Mesenteric fat pad (tissue), 1 donor: ENCODE results near the gene PAIP1. TPM values are rescaled to one million over a fixed set of nuclear protein-coding genes. Genes with fewer than 3 reads are reported as not detected.
"Not testable (repeated sequence)": the region's sequence is repeated elsewhere in the genome, so short reads cannot be mapped to it uniquely, and the experiment has no call there.

Source experiments
- DNase-seq: peaks from one replicate; pipeline ENCODE4 v3.0.0-alpha.2; 2020; ENCODE audit warnings: low spot score
- long read RNA-seq: library from polyadenylated mRNA; unstranded; transcript quantifications from one replicate; pipeline ENCODE4 v2.0.0, GENCODE V29; 2020
- total RNA-seq: library from RNA; stranded (reverse); fragmentation: NEBNext Ultra II Directional; extraction: Animal tissue kit (Norgen Biotek cat#: 25700); gene quantifications from one replicate; pipeline ENCODE4 v1.2.1, GENCODE V29; 2021
- donor health status: DM: yes; HTN: yes; CAD: no.

Gene PAIP1, protein sequence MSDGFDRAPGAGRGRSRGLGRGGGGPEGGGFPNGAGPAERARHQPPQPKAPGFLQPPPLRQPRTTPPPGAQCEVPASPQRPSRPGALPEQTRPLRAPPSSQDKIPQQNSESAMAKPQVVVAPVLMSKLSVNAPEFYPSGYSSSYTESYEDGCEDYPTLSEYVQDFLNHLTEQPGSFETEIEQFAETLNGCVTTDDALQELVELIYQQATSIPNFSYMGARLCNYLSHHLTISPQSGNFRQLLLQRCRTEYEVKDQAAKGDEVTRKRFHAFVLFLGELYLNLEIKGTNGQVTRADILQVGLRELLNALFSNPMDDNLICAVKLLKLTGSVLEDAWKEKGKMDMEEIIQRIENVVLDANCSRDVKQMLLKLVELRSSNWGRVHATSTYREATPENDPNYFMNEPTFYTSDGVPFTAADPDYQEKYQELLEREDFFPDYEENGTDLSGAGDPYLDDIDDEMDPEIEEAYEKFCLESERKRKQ
- 89.0 TPM for total RNA-seq
- long read RNA-seq, transcript PAIP1-203 (11 exons, 1,734 nt): major isoform, 168 of 270 reads
- long read RNA-seq, transcript PAIP1-201 (11 exons, 2,782 nt): minor isoform, 67 of 270 reads
- long read RNA-seq, partial matches to known transcripts: 13 of 270 reads
- long read RNA-seq, other reads (novel, unspliced or antisense): 19 of 270 reads

DNA sequence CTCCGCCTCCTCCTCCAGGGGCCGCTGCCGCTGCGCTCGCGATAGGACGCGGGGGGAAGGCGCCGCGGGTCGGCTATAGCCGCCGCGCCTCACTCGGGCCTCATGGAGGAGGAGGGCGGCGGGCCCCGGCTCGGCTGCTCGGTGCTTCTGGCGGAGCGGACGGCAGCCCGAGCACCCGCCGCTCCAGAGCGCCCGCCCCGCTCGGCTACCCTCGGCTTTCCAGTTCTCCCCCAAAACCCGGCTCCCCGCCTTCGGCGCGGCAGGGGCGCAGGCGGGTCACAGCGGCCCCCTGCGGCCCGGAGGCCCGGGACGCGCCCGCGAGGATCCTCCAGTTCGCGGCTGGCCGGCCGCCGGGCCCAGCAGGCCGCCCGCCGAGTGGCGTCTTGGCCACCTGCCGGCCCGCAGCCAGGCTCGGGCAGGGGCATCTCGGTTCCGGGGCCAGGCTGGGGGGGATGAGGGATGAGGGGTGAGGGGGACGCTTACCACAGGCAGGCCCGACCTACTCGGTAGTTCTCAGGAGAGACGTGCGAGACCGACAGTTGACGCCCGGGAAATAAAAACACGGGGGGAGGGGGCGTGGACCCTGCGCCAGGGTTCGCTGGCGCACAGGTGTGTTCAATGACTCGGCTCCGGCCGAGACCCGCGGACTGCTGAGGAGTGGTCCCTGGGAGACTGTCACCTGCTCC is at the start of gene PAIP1:
Gene PAIP1, minus strand, starts transcription at position 221 of the 686 bp plus-strand sequence. CDS start 231 bp downstream, outside the sequence.
- DNase-seq: peak; percentile 94

DNA sequence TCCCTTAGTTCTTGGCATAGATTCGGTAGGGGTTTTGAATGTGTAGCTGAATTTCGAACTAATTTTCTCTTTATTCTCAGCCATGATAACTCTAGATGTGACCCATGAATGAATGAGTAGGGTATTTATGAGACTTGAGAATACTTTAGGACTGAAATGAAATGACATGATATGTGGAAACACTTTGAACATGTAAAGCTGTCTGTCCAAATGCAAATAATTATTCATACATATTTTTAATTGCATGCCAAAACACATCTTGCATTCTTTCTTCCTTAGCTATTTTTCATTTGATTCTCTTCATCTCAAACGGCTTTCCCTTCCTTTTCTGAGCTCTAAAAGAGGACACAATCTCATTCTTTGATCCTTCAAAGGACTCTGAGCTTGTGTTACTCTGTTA is 49.5 kb upstream of the PAIP1 start:
- no peak for DNase-seq

DNA sequence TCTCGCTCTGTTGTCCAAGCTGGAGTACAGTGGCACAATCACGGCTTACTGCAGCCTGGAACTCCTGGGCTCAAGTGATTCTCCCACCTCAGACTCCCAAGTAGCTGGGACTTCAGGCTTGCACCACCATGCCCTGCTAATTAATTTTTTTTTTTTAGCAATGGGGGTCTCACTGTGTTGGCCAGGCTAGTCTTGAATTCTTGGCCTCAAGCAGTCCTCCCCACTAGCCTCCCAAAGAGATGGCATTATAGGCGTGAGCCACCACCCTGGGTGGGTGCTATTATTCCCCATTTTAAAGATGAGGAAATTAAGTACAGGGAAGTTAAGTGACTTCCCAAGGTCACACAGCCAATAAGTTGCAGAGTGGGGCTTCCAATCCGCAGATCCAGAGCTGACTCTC is 47.8 kb upstream of the PAIP1 start:
- DNase-seq: no peak

DNA sequence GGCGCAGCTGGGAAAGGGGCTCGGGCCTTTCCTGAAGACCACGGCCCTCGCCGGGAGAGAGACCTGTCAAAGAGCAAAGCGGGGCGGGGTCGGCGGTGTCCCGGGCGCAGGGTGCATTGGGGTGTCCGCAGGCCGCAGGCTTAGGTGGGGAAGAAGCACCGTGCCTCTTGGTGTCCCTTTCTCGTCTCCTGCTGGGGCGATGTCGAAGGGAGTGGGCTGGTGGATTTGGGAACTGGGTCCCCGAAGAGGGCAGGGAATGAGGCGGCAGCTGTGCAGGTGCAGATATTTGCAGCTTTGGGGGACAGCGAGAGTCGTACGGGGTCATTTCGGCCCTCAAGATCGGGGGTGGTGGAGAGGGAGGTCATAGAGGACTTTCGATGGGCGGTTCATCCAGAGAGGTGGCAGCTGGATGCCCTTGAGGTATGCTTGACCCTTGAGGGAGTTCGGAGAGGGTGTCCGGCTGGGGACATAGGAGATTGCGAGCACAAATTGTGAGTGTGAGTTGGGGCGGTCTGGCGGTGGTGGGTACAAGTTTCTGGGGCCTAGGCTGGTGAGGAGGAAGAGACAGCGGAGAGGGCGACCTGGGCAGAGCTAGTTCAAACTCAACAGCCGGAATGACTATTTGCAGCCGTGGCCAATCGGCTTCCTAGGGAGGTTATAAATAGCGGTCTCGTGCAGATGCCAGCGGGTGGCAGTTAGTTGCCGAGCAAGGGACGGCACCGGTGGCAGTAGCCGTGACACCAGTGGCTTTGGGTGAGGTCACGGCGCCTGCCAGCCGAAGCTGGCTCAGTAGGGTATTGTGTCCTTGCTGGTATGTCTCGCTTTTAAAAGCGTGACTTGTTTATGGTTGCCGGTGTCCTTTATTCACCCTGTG is 46.7 kb upstream of the PAIP1 start:
- DNase-seq: no peak

DNA sequence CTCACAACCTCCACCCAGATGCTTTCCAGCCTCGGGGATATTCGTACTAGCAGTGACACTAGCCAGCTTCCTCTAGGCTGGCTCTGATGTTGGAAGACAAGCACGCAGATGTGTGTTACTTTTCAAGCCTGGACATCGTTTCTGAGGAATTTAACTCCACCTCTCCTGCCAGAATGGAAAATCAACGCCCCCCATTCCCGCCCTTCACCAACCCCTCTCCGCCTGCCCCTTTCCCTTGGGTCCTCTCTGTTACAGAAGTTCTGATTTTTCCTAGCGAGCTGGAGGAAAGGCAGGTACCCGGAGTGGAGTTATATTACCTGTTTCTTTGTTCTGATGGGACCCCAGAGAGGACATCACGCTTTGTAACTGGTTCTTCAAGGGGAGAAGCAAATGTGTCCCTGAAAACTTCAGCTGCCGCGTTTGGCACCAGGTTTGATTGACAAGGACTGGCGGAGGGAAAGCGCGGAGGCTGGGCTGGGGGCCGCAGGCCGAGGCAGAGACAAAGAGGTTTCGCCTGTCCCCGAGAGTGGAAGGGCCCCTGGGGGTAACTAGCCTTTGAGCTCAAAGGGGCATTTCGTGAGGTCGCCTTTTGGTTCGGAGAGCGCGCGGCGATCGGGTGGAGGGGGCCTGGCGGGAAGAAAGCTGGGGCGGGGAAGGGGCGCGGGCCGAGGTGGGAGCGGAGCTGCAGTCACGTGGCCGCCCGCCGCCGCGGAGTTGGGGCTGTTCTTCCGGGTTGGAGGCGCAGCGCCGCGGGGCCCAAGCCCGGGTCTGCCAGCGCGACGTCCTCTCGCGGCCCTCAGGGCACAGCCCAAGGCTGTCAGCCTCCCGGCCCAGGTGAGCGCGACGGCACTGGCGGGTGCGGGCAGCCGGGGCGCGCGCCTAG is 45.8 kb upstream of the PAIP1 start, which contains the start of gene NNT:
Gene NNT, plus strand, starts transcription at position 720 of the 883 bp plus-strand sequence. CDS start 6,016 bp downstream, outside the sequence.
- peak; percentile 93 for DNase-seq

DNA sequence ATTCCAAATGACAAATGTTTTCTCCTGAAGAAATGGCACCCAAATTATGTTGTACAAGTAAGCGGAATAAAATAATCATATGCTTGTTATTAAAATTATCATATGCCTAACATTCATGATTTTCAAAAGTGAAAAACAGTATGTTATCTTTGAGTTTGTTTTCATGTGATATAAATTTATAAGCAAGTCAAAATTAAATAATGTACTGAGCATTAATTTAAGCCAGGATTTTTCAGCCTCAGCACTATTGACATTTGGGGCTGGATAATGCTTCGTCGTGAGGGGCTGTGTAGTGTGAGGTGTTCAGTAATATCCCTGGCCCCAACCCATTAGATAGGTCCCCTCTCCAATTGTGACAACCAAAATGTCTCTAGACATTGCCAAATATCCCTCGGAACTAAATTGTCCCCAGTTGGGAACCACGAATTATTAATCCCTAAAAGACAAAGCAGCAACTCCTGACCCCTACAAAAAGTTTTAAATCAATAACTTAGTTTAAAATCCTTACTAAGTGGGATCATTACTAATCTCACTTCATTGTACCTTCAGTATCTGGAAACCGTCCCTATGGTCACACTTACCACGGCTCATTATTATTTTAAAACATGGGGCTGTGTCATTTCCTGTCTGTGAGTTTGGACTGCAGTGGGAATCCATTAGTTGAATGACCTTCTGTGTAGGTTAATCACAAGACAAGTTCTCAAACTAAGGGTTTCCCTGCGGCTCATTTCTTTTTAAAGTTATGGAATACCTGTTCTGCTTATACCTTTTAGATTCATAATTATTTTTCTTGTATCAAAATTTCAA is 44.8 kb upstream of the PAIP1 start:
- DNase-seq: no peak

DNA sequence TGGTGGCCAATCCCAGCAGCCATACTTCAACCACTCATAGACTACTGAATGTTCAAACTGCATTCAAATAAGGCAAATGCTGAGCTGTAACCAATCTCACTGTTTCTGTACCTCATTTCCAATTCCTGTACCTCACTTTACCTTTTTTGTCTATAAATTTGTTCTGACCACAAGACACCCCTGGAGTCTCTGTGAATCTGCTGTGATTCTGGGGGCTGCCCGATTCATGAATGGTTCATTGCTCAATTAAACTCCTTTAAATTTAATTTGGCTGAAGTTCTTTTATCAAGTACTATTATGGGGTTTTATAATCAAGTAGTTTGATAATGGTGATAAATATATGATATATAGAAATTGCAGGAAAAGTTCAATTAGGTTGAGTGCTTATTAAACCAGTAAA is 42.0 kb upstream of the PAIP1 start:
- DNase-seq: not testable (repeated sequence)

DNA sequence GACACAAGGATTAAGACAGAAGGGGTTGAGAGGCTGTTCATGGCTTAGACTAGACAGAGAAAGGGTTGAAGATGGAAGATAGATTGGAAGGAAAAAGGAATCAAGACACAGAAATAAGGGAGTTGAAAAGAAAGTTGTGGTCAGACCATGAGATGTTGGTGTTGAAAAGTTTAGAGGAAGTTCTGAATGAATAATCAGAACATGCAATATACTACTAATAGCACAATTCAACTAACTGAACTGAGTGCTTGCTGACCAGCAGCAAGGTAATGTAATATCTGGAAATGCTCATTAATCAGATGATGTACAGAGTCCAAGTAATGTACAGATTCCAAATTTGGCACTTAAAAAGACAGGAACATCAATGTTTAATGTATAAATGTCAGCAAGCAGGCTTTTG is 35.5 kb upstream of the PAIP1 start:
- no peak for DNase-seq

DNA sequence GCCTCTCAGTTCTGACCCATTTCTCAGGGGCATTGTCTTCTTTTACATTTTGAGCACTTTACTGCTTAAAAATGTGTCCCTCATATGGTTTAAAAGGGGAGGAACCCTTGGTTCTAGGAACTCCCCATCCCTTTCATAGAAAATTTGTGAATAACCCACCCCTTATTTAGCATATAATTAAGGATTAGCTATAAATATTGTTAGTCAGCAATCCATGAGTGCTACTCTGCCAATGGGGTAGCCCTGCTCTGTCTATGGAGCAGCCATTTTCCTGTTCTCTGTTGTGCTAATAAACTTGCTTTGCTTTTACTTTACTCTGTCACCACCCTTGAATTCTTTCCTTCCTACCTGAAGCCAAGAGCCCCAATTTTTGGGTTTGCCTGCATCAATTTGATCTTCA is 33.8 kb upstream of the PAIP1 start:
- DNase-seq: no peak

DNA sequence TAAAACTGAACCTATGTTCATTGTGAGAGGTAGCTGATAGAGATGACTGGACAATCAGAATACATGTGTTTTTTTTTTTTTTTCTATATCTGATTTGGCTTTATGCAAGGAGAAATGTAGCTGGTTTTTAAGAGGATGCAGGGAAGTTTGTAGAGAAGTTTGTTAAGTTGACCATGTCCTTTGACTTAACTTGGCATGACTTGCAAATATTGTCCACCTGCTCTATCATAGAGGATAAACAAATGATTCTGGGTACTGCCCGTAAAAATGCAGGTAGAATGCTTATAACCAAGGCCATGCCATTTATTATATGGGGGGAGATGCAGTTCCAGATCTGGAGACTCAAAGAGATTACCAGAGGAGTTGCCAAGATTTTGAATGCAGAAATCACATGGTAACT is 32.4 kb upstream of the PAIP1 start:
- DNase-seq: no peak

DNA sequence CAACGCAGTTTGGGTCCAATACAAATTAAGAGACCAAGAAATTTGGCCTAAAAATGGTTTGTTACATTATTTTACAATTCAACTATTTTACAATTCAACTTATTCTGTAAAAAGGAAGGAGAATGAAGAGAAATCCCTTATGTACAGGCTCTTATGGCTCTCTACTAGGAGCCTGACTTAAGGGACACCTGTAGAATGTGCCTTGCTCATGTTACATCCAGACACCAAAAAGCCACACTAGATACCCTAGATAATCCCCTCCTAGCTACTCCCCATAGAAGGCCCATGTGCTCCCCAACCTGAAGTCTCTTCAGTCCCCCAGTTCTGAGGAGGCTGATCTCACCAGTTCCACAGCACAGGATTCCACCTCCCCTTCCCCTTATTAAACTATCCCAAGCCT is 32.0 kb upstream of the PAIP1 start:
- DNase-seq: no peak

DNA sequence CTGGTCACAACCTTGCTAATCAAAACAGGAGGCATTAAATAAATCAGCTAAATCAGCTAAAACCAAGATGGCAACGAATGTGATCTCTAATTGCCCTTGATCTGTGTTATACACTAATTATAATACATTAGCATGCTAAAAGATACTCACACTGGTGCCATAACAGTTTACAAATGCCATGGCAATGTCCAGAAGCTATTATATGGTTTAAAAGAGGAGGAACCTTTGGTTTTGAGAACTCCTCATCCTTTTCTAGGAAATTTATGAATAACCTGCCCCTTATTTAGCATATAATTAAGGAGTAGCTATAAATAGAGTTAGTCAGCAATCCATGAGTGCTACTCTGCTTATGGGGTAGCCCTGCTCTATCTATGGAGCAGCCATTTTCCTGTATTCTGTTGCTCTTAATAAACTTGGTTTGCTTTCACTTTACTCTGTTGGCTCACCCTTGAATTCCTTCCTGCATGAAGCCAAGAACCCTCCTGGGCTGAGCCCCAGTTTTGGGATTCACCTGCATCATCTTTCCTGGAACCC is 27.4 kb upstream of the PAIP1 start:
- no peak for DNase-seq

DNA sequence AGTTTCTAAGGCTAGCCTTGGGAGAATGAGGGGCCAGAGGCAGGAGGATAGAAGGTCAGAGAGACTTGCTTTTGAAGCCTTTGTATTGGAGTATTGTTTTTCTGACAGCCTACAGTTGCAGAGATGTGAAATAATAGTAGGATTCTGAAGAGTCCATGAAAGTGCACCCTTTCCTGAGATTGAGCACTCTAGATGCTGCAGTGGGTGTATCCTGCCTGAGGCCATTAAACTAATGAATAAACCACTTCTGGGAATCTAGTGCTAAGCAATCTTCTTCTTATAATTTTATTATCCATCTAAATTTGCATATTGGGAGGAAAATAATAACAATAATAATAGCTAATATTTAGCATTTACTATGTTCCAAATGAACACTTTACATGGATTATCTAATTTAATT is 26.8 kb upstream of the PAIP1 start:
- DNase-seq: no peak

DNA sequence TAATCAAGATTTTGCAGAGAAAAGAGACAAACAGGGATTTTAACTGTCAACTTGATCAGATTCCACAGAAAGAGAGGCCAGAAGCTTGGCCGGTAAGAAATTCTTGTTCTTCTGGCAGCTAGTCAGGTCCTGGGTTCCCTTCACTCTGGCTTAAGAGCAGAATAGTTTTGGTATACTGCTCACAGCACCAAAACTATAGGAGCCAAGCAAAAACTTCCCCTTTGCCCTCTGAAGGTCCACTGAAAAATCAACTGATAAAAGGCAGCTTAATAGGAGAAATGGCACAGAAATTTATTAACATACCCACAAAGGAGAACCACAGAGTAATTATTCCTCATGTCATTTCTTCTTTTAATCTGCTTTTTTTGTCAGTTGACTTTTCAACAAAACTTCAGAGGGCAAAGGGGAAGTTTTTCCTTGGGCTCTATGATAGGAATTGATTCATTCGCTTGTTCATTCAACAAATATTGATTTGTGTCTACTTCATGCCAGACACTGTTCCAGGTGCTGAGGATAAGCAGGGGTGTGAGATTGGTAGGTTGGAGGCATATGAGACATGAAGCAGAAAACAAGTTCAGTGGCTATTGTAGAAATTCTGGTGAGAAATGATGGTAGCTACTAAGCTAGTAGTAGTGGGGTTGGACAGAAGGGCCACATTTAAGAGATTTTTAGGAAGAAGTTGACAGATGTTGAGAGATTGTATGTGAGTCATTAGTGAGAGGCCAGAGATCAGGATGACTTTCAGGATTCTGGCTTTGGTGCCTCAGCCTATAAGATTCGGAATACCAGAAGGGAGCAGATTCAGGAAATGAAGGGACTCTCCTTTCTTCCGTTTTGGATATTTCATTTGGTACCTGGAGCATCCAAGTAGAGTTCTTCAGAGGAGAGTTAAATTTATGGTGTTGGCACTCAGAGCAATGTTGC is 25.5 kb upstream of the PAIP1 start:
- DNase-seq: no peak

DNA sequence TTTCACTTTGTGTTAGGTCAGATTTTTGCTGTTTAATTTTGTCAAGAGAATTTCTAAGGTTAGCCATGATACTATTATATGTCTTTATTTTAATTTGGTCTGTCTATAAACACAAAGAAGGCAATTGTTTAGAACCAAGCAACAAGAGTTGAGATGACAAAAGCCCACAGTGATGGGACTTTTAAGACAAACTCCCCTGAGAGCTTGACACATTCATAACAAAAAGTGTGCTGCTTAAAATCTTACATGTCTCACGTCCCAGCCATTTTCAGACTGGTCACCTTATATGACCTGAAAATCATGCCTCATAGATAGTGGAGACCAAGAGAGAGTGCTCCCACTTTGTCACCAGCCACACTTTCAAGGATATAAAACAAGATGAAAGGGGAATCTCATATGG is 24.5 kb upstream of the PAIP1 start:
- no peak for DNase-seq

DNA sequence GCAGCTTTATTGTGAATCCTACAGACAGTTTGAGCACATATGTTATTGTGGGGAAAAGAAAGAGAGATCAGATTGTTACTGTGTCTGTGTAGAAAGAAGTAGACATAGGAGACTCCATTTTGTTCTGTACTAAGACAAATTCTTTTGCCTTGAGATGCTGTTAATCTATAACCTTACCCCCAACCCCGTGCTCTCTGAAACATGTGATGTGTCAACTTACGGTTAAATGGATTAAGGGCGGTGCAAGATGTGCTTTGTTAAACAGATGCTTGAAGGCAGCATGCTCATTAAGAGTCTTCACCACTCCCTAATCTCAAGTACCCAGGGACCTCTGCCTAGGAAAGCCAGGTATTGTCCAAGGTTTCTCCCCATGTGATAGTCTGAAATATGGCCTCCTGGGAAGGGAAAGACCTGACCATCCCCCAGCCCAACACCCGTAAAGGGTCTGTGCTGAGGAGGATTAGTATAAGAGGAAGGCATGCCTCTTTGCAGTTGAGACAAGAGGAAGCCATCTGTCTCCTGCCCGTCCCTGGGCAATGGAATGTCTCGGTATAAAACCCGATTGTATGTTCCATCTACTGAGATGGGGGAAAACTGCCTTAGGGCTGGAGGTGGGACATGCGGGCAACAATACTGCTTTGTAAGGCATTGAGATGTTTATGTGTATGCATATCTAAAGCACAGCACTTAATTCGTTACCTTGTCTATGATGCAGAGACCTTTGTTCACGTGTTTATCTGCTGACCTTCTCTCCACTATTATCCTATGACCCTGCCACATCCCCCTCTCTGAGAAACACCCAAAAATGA is 23.7 kb upstream of the PAIP1 start:
- not testable (repeated sequence) for DNase-seq

DNA sequence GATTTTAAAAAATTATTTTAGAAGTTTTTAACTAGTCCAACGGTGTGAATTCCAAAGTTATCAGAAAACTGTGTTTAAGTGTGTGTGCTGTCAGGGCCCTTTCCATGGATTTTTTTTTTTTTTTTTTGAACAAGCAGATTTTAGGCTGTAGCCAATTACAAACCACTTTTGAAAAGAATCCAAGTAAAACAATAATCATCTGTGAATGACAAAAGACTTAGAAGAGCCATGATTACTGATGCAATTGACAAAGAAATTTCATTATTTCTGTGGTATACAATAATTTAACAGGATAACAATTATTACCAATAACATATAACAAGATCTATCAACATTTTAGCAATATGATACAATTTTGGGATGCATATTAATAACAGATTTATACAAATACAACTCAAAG is 16.2 kb upstream of the PAIP1 start:
- no peak for DNase-seq
